Uterus (tissue), 4 donors: ENCODE measurements around the gene ADARB2. TPM values are rescaled to one million over a fixed set of nuclear protein-coding genes. Genes with fewer than 3 reads are reported as not detected.

Experiments
- DNase-seq, 2 donors: peaks; one replicate each; pipeline ENCODE4 v3.0.0-alpha.2; 2019 to 2020
- H3K27ac ChIP-seq, 2 donors: fragments of 200-600 bp; sonication (generic); 1 replicate in 1 of 2; 2 replicates in 1 of 2; pipeline ENCODE4 v1.5.1; 2016 to 2018
- H3K27me3 ChIP-seq, 2 donors: fragments of 200-600 bp; sonication (generic); one replicate each; pipeline ENCODE4 v1.5.1; 2018 to 2019; ENCODE audit warnings: control low read depth in 1 of 2
- H3K36me3 ChIP-seq, 2 donors: fragments of 200-600 bp; sonication (generic); one replicate each; pipeline ENCODE4 v1.5.1; 2019; ENCODE audit warnings: control low read depth in 1 of 2
- H3K4me1 ChIP-seq, 2 donors: fragments of 200-600 bp; sonication (generic); one replicate each; pipeline ENCODE4 v1.5.1; 2018 to 2019; ENCODE audit warnings: control low read depth in 1 of 2
- H3K4me3 ChIP-seq, 2 donors: fragments of 200-600 bp; sonication (generic); 1 replicate in 1 of 2; 2 replicates in 1 of 2; pipeline ENCODE4 v1.5.1; 2018 to 2019; ENCODE audit warnings: mild to moderate bottlenecking in 1 of 2
- H3K9me3 ChIP-seq, 2 donors: fragments of 200-600 bp; sonication (generic); one replicate each; pipeline ENCODE4 v1.5.1; 2019; ENCODE audit warnings: control low read depth in 1 of 2
- CTCF ChIP-seq, 4 experiments: fragments of 200-600 bp in 2 of 4; fragments of 450-650 bp in 2 of 4; sonication (generic) in 2 of 4; IDR thresholded peaks; one replicate each; pipeline ENCODE4 v1.5.1; 2016 to 2019; ENCODE audit warnings: antibody characterized with exemption in 4 of 4, mild to moderate bottlenecking in 2 of 4, moderate library complexity in 1 of 4
- POLR2A ChIP-seq, 2 donors: fragments of 450-650 bp; IDR thresholded peaks; one replicate each; pipeline ENCODE4 v1.6.1; 2016; ENCODE audit warnings: antibody characterized with exemption in 2 of 2, mild to moderate bottlenecking in 1 of 2, moderate library complexity in 1 of 2
- intact Hi-C: fragments of 100-400 bp; cut with DNase I; formaldehyde crosslinking; loops from one replicate; pipeline ENCODE4 v1.15.1; 2023; ENCODE audit warnings: low total_unique reads
- total RNA-seq, 4 donors: library from RNA; depleted of rRNA in 3 of 4; stranded (reverse); fragments of >200 nt in 3 of 4; gene quantifications; one replicate each; pipeline versions ENCODE4 v1.1.0 to v1.2.4, GENCODE V29; 2014 to 2023
- donor health status: DM: yes; HTN: yes; CAD: no.

ADARB2 gene
- total RNA-seq, 4 donors from 2014 or later: 0.76 to 2.6 (median 2.0) TPM; not detected in 1

GRCh38 chr10:1255600-1256431 is 481.5 kb downstream of the ADARB2 start:
- Histone ChIP-seq H3K27me3 (no peaks in the 10 kb centered on the region), H3K36me3 (no peaks in the 10 kb centered on the region), H3K4me1 (no peaks in the 10 kb centered on the region), H3K9me3 (no peaks in the 10 kb centered on the region), H3K27ac (no peak overlapping the region), H3K4me3 (no peak overlapping the region)
- intact Hi-C loops: no loop called here
- DNase-seq: no peak
- TF ChIP-seq POLR2A (IDR thresholded peaks at IDR 0.05): no peak
- TF ChIP-seq CTCF (IDR thresholded peaks at IDR 0.05): no peak

DNA sequence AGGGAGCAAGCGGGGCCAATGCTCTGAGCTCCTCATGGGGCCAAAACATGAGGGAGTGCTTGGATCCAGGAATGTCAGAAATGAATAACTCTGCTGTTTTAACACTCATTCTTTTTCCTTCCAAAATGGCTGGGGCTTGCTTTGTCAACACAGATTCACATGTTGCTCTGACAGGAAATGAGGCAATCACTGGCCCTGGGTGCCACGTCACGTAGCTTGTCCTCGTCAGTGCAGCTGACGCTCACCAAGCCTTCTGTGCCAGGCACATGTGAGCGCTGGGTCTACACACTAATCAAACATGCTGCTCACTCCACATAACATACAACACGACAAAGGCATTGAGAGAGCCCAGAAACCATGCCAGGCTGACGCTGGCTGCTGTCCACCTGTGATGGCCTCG is 482.2 kb downstream of the ADARB2 start:
- TF ChIP-seq CTCF (IDR thresholded peaks at IDR 0.05) (no peak), POLR2A (IDR thresholded peaks at IDR 0.05) (no peak)
- no peak for DNase-seq
- H3K9me3 ChIP-seq: no peaks in the 10 kb centered on the region

DNA sequence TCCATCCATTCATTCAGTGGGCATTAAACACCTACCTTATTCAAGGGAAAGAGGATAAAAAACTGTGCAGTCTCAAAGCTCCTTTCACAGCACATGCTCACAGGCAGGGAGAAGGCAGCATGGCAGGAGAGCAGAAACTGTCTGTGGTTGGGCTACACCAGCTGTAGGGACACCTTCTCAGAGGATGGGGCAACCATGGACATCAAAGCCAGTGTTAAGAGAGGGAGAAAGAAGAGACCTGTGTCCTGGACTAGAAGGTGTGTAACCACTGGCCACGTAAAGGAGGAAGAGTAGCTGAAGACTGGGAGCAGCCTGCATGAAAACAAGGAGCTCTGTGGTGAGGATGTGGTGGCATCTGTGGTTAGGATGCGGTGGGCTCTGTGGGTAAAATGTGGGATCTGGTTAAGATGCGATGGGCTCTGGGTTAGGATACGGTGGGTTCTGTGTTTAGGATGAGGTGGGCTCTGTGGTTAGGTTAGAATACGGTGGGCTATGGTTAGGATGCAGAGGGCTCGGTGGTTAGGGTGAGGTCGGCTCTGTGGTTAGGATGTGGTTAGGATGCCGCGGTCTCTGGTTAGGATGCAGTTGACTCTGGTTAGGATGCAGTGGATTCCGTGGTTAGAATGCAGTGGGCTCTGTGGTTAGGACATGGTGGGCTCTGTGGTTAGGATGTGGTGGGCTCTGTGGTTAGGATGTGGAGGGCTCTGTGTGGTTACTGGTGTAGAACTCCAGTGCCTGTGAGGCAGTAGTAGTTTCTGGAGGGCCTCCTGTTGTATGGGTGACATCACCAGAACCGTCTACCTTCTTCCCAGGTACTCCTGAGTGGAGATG is 483.6 kb downstream of the ADARB2 start:
- intact Hi-C loops: no loop called here
- Histone ChIP-seq H3K36me3 (no peaks in the 10 kb centered on the region), H3K27me3 (no peaks in the 10 kb centered on the region), H3K4me1 (no peaks in the 10 kb centered on the region), H3K4me3 (no peak overlapping the region), H3K27ac (no peak overlapping the region), H3K9me3 (no peaks in the 10 kb centered on the region)
- no peak for DNase-seq
- TF ChIP-seq CTCF (IDR thresholded peaks at IDR 0.05) (no peak), POLR2A (IDR thresholded peaks at IDR 0.05) (no peak)

More for the DNA sequence above, 482.2 kb downstream of the ADARB2 start:
- Histone ChIP-seq H3K27ac (no peak overlapping the region), H3K27me3 (no peaks in the 10 kb centered on the region), H3K36me3 (no peaks in the 10 kb centered on the region), H3K4me3 (no peak overlapping the region), H3K4me1 (no peaks in the 10 kb centered on the region)
- intact Hi-C loops: no loop called here

DNA sequence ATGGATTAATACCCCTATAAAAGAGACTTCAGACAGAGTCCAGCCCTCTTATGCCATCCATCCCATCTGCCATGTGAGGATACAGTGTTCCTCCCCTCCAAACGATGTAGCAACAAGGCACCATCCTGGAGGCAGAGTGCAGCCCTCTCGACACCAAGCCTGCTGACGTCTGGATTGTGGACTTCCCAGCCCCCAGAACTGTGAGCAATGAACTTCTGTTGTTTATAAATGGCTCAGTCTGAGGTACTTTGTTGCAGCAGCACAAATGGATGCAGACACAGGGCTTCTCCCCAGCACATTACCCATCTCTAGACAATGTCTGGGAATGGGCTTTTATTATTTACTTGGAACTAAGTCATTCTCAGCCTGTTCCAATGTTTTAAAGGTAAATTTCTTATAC is 485.6 kb downstream of the ADARB2 start:
- no peaks in the 10 kb centered on the region for H3K27me3 ChIP-seq
- TF ChIP-seq CTCF (IDR thresholded peaks at IDR 0.05) (no peak), POLR2A (IDR thresholded peaks at IDR 0.05) (no peak)
- no peaks in the 10 kb centered on the region for H3K4me1 ChIP-seq
- H3K9me3 ChIP-seq: no peaks in the 10 kb centered on the region
- no peak overlapping the region for H3K4me3 ChIP-seq
- H3K36me3 ChIP-seq: no peaks in the 10 kb centered on the region
- intact Hi-C loops: no loop called here
- no peak overlapping the region for H3K27ac ChIP-seq
- no peak for DNase-seq
